NCI-H2227 (cell line): Measurements from ENCODE around the gene ZFP36L2.

Source experiments
- DNase-seq: peaks from one replicate; lab custom pipeline; 2025; ENCODE audit not compliant: unreplicated experiment; lab: John Stamatoyannopoulos, UW

The ZFP36L2 gene

DNA sequence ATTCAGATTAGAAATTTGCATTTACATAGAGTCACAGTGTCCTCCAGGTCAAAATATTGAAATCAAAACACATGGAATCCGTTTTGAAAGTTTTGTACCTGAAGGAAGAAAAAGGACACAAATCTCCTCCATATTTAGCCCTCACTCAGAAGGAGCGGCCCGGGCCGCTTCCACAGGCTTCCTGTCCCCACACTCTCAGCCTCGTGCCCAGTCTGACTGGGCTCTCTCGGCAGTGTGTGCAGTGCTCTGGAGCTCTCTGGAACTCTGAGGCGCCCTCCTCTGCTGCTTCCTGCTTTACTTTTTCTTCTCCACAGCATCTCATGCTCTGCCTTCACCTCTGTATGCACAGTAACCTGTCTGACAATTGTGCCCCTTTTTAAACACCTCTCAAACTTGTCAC is 22.2 kb upstream of the ZFP36L2 start:
- DNase-seq = no peak

DNA sequence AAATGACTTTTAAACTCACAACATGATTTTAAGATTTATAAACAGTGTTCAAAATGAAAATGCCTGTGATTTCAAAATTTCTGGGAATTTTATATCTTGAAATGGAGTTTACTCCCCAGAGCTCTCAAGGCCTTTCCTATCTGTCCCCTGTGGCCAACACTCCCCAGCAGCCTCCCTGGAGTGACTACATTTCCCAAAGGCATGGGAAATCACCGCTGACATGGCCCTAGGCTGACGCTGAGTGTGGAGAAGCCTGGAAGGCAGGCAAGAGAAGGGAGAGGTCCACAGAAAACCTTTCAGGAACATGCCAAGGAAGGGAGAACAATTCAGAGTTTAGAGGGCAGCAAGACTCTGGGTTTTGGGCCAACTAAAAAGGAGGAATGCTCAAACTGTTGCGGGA is 20.2 kb upstream of the ZFP36L2 start:
- DNase-seq = no peak

DNA sequence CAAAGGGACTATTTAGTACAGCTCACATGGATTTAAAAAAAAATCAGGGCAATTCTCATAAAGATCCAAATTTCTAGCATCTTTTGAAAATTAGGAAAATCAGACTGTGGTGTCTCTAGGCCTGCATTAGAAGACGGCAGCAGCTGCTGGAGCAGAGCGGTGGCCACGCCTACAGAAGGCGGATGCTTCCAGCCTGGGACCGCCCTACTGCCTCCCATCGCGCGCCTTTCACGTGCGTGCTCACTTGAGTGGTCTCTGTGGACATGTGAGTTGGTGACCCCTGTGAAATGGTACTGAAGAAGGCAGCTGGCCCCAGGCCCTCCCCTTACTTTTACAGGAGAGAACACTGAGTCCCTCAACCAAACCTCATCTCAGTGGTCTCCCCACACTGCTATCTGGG is 15.2 kb upstream of the ZFP36L2 start:
- DNase-seq = no peak

DNA sequence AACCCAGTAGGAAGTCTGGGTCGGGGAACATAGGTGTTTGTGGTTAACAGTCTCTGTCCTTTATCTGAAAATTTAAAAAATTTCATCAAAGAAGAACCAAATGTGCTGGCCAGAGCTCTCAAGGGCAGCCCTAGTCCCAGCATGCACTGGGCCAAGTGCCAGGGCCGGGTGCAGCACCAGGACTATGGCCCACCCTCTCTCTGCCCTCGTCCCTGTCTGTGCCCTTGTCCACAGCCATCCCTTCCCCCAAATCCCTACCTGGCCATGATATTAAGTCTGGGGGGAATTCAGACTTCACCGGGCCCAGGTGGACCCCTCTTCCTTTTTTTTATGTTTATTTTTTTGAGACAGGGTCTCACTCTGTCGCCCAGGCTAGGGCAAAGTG is 14.4 kb upstream of the ZFP36L2 start:
- DNase-seq = no peak

DNA sequence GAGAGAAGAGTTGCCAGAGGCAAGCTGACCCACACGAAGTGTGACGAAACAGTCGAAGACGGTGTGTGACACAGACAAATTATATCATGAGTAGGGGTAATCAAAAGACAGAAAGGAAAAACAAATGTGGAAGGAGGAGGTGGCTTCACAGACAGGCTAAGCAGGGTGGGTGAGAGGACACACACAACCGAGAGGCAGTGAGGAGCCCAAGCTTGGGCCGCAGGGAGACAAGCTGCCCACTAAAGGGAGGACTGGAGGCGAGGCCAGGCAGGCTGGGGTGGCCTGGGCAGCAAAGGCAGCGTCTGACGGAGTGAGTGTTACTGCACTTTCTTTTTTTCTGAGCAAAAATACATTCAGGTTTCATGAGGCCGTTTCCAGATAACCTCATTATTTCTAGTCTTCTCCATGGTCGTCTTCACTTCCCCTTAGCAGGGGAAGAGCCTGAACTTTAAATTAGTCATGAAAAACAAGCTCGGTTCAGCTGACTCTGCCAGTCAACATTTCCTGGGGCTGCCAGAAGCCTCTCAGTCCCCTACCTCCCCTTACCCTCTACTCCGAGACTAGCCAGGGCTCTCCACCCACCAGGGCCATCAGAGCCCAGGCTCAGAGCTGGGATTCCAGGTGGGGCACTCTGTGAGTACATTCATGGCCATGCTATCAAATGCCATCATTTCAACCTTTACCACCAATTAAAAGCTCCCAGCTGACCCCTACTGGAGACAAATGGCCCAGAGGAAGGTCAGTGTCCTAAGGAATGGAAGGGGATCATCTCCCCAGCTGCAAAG is 13.8 kb upstream of the ZFP36L2 start:
- no peak for DNase-seq

DNA sequence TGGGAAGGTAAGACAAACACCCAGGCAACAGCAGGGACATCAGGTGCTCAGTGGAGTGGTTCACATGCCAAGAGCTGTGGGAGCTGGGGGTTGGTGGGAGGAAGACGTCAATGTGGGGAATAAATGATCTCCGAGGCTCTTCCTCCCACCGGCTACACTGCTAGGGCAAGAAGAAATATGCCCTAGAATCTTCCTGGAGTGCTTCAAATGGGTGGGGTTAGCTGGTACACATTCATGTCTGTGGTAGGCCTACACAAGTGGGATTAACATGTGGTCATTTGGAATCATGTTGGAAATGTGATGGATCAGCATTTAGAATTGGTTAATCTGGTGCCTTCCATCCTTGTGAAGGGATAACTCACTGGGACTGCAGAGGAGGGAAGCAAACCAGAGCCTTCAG is 12.4 kb upstream of the ZFP36L2 start:
- DNase-seq = no peak

DNA sequence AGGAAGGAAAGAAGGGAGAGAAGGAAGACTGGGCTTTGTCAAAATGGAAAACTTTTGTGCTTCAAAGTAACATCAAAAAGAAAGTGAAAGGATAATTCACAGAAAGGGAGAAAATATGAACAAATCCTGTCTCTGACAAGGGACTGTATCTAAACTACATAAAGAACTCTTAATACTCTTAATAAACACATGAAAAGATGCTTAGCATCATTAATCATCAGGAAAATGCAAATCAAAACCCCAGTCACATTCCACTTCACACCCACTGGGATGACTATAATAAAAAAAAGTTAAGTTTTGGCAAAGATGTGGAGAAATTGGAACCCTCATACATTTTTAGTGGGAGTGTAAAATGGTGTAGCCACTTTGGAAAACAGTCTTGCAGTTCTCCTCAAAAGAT is 11.8 kb upstream of the ZFP36L2 start:
- no peak for DNase-seq

DNA sequence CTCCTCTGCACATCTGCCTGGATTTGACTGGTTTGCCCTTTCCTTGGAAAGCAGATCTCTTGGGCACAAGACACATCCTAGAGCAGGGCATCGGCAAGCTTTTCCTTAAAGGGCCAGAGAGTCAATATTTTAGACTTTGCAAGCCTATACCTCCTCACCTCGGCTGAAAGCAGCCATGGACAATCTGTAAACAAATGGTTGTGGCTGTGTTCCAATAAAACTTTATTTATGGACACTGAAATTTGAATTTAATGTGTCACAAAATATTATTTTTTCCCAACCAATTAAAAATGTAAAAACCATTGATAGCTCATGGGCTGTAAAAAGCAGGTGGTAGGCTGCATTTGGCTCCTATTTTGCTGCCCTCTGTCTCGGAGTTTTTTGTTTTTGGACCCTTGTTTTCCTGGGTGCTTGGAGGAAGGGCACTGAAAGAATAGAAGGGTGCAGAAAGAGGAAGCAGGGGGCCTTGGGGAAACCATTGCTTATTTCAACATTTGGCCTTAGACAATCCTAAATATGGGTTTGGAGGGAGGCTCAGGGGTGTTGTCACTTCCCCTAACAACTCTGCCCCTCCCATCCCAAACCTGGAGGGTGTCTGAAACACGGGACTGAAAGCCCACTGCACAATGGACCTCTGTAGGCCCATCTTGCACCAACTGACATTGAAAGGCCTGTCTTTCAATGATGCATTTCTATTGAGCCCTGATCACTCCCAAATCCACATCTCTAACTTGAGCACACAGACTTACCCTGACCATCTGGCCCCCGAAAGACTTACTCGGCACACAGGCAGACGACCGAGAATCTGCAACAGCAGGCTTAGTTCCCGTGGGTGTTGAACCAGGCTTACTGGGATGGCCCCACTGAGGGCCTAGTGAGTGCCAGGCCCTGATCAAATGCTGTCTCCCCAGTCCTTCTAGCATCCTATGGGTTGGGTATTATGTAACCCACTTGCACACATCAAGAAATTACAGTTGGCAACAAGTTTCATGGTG is 7.1 kb upstream of the ZFP36L2 start:
- no peak for DNase-seq

DNA sequence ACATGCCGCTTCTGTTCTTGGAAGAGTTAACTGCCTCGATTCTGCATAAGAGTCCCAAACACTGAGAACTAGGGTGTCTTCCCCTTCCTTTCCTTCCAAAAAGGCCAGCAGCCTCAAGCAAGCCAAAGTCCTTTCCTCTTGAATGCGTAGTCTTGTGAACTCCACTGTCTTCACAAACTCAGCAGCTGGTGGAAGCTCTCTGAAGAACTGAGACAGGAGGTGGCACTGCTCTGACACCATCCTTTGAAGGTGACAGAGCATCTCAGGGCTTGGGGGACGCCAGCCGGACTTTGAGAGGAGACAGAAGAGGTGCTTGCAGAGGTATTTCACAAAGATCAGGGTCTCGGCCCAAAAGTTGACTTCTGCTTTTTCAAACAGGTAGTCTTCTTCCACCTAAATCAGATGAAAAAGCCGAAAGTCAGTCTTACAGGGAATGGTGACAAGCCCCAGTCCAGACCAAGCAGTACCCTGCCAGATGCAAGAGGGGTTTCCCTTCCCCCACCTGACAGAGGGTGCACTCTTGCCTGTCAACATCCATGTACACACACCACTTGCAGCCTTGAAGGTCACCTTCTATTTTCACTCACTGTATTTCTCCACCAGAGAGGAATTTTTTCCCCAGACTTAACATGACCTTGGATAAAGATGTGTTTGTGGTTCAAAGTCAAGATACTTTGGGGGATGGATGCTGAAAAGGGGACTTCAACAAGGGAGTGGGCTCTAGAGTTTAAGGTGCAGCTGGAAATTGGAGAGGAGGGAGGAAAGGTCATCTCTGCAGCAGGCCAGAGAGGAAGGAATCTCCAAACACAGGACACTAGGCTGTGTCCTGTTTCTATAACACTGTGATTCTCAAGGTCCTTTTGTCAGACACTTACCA is 4.8 kb upstream of the ZFP36L2 start:
- DNase-seq = no peak

DNA sequence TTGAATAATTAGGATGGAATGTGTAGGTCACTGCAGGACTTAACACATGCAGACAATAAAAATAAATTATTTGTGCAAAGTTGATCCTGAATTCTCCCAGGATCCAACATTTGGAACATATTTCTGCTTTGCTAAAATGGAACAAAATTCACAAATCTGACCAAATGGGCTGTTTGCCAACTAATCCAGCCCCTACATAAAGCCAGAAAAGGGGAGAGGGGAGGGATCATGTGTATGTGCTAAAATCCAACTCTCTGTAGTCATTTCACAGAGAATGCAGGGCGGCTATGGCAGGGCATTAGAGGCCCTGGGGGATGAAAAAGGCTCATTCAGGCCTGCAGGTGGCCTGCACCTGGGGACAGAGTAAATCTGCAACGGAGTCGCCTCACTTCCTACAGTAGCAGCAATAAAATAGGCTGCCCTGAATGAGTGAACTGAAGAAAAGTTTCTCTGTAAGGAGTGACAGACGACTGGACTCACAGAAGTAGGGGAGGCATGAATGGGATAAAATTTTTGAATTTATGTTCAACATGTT is 4.0 kb upstream of the ZFP36L2 start:
- DNase-seq = no peak

DNA sequence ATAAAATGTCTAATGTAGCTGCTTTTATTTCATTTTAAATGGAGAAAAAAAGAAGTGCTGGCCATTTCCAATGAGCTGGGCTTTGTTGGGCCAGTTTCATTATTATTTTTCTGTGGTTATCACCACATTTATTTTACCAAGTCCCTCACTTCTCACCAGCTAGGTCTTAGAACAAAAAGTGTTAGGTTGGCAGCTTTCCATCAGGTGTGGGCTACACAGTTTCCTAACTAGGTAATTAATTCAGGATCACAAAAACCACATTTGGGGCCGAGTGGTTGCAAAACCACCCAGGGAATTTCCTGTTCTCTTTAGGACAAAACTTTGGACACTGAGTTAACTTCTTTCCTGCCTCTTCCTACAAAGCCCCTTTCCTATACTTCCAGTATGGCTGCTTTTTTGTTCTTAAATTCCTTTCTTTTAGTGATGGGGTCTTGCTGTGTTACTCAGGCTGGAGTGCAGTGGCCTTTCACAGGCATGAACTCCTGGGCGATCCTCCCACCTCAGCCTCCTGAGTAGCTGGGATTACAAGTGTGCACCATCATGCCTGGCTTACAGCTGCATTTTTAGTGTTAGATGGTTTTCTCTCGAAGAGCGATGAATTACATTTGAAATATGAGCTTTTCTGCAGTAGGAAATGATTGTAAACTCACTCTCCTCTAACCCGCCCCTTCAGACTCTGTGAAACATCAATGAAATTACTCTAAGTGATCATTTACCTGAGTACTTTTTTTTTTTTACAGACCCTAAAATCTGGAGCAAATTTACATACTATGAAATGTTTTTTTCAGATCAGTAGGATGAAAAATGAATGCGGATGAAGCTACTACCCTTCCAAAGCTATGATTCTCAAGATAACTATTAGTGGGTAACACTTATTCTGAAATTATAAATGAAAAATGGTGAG is 2.6 kb upstream of the ZFP36L2 start:
- no peak for DNase-seq

DNA sequence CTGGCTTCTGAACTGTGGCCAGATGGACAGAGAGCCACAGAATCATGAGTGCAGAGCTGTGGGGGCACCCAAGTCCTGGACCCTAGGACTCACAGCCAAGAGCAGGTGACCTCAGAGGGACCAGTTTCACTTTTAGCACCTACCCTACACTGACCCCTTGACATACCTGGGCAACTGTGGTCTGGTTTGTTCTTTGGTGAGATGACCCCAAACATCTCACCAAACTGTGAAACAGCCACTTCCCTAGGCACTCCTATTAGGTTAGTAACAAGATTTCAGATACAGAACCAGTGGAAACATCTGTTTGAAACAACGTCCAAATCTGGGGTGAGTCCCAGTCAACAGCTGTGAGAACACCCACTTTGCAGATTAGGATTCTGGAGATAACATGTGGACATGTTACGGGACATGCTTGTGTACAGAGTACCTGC is 1.9 kb upstream of the ZFP36L2 start:
- DNase-seq = no peak

DNA sequence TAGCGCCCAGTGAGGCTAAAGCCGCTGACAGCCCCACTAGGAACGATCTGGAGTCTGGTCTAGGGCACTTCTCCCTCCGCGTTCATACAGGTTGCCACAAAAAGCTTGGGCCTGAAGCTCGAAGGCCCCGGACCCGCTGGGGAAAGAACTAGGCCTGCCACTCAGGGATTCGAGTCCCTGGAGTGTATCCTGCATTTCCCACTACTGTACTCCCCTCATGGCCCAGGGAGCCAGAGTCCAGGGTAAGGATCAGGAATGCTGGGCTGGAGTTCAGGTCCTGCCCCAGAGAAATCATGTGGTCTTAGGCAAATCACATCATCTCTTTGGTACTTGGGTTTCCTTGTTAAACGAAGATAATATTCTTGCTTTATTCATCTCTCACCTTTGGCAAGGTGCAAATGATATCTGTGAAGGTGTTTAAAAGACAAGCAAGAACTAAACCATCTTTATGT is 1.4 kb upstream of the ZFP36L2 start:
- no peak for DNase-seq

DNA sequence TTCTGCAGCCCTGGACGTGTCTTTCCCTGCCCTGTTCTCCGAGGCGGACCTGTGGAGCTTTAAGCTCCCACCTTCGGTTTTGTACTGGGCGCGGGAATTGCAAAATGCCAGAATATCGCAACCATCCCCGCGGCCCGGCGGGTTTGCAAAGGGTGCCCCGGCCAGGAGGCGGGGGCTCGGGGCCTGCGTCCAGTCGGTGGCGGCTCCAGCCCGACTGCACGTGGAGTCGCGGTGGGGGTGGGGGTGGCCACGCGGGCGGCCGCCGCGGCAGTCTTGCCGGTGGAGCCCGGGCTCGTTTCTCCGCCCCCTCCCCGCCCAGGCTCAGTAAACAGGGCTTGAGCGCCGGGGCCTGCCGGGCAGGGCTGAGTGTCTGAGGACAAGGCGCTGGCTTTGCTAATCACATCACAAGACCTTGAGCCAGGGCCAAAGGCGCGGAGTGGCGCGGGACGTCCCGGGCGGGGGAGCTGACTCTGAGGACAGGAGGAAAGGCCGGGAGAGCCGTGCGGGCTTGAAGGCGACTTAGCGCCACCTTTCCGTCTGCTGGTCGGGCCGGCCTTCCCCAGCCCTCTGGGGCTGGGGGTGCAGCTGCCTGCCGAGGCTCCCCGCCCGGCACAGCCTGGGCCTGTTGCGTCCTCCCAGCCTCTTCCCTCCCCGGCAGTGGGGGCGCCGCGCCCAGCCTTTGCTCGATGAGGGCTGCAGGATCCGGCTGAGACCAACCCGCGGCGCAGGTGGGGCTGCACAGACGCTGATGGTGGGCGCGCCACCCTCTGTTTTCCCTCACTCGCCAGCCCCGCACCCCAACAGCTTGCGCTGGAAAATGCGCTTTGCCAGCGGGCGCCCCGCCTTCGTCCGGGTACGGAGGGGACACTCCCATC is 786 bp upstream of the ZFP36L2 start:
- peak; percentile 82 for DNase-seq

DNA sequence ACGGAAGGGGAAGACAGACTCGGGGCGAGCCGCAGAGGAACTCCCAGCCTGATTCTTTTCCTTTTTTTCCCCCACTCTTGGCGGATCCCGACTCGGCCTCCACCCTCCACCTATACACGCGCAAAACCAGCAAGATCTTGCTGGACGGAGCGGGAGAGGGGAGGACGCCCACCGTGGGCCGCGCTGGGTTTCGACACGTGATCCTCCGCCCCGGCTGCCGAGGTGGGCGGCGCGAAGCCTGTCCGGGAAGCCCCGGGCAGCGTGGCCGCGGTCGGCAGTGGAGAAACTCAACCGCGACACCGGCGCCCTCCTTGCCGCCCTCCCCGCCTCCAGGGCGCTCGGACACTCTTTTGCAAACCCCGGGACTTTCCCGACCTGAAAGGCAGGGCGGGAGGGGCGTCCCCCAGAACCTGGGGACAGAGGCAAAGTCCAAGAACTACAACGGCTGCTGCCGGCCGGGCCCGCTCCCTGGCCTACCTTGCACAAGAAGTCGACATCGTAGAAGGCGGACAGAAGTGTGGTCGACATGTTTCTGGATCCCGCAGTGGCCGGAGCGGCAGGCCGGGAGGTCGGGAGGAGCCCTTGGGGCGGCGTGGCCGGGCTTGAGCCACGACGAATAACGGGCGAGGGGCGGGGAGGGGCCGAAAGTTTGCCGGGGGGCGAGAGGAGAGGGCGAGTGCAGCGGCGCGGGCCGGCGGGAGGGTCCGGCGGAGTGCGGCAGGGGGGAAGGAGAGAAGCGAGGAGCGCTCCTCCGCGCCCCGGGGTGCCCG is 433 bp downstream of the ZFP36L2 start:
- peak; percentile 82 for DNase-seq

DNA sequence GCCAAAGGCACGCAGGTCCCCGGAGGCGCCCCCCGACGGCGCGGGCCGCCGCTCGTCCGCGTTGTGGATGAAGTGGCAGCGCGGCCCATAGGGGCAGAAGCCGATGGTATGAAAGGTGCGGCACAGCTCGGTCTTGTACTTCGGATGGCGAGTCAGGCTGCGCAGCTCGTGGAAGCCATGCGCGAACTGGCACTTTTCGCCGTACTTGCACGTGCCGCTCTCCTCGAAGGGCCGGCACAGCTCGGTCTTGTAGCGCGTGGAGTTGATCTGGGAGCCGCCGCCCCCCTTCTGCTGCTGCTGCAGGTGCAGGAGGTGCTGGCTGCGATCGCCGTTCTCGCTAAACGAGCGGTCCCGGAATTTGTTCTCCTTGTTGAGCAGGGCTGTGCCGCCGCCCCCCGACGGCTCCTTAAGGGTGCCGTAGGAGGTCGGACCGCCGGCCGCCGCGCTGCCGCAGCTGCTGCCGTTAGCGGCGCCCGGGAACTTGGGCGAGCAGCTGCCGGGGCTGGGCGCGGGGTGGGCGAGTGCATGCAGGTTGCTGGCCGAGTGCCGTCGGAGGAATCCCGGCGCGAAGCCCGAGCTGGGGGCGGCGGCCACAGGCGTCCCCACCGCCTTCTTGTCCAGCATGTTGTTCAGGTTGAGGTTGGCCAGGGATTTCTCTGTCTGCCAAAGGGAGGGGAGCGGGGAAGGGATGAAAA is 1.2 kb downstream of the ZFP36L2 start:
- DNase-seq = peak; percentile 67

DNA sequence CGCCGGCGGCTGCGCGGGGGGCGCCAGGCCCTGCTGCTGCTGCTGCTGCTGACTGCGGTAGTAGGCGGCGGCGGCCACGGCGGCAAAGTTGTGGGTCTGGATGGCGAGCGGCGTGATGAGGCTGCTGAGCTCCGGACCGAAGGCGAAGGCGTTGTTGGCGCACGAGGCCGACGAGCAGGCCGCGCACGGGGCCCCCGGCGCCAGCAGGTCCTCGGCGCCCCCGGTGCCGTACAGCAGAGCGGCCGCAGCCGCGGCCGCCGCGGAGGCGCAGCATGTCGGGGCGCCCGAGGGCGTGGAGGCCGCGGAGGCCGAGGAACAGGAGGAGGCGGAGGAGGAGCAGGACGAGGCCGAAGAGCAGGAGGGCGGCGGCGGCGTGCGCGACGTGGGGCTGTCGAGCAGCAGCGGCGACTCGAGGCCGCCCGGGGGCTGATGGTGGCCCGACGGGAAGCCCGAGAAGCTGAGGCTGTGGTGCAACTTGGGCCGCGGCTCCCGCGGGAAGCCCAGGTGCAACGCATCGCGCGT is 1.8 kb downstream of the ZFP36L2 start:
- DNase-seq = no peak
